HG02642 (cell line): ENCODE measurements around the gene LRAT.
"Not testable (repeated sequence)": the region's sequence is repeated elsewhere in the genome, so short reads cannot be mapped to it uniquely, and the experiment has no call there.

Experiments used
- ATAC-seq: cut with Tn5 transposase; IDR thresholded peaks from one replicate; pipeline ENCODE4 v1.9.1; 2021; ENCODE audit warnings: mild to moderate bottlenecking; ENCODE audit not compliant: unreplicated experiment, poor library complexity

Gene LRAT

GRCh38 chr4:154743683-154744340 lies at the start of gene LRAT:
TSS of gene LRAT (plus strand) at chr4:154744000. CDS start at chr4:154744327, 327 bp downstream.
- peak; percentile 77 for ATAC-seq

- ATAC-seq = no peak
These were observed 35.9 kb upstream of the LRAT start for GRCh38 chr4:154707877-154708276.

- no peak for ATAC-seq
These were observed 34.2 kb upstream of the LRAT start for GRCh38 chr4:154709550-154709949.

GRCh38 chr4:154711522-154711921 lies 32.3 kb upstream of the LRAT start:
- no peak for ATAC-seq

- ATAC-seq = no peak
These were observed 29.3 kb upstream of the LRAT start for GRCh38 chr4:154714339-154715040.

- no peak for ATAC-seq
These were observed 24.7 kb upstream of the LRAT start for GRCh38 chr4:154719087-154719486.

- ATAC-seq = peak; percentile 60
These were observed 23.7 kb upstream of the LRAT start for GRCh38 chr4:154720123-154720522.

GRCh38 chr4:154720618-154721267 lies 23.1 kb upstream of the LRAT start:
- ATAC-seq = no peak

- ATAC-seq = no peak
These were observed 21.5 kb upstream of the LRAT start for GRCh38 chr4:154722262-154722661.

- not testable (repeated sequence) for ATAC-seq
These were observed 20.2 kb upstream of the LRAT start for GRCh38 chr4:154723601-154724000.

- no peak for ATAC-seq
These were observed 16.3 kb upstream of the LRAT start for GRCh38 chr4:154727540-154727939.

GRCh38 chr4:154731756-154732155 lies 12.0 kb upstream of the LRAT start:
- no peak for ATAC-seq

GRCh38 chr4:154732669-154733068 lies 11.1 kb upstream of the LRAT start:
- no peak for ATAC-seq

GRCh38 chr4:154736770-154737169 lies 7.0 kb upstream of the LRAT start:
- no peak for ATAC-seq

GRCh38 chr4:154738426-154738825 lies 5.4 kb upstream of the LRAT start:
- no peak for ATAC-seq

- ATAC-seq = no peak
These were observed 4.7 kb upstream of the LRAT start for GRCh38 chr4:154739111-154739510.

GRCh38 chr4:154740462-154740861 lies 3.3 kb upstream of the LRAT start:
- ATAC-seq = no peak

GRCh38 chr4:154741131-154741665 lies 2.6 kb upstream of the LRAT start:
- ATAC-seq = no peak

GRCh38 chr4:154741922-154742850 lies 1.6 kb upstream of the LRAT start:
- no peak for ATAC-seq

- ATAC-seq = no peak
These were observed 634 bp downstream of the LRAT start for GRCh38 chr4:154744341-154744926.
